OCI-LY1 (cell line): Measurements from ENCODE around the gene PSD.

Experiments
- EZH2 ChIP-seq: fragments of 200-600 bp; sonication (generic), shearing (Covaris generic); IDR thresholded peaks from 2 replicates; pipeline ENCODE4 v1.8.0; 2017; ENCODE audit warnings: borderline replicate concordance, mixed run types, mild to moderate bottlenecking, antibody characterized with exemption, low read length, moderate library complexity, mixed read lengths
- TF ChIP-seq, protein P1 (sequence below): fragments of 200-600 bp; sonication (generic), shearing (Covaris generic); IDR thresholded peaks from 2 replicates; pipeline ENCODE4 v1.5.1; 2017; ENCODE audit warnings: mild to moderate bottlenecking, antibody characterized with exemption, low read length, moderate library complexity, mixed read lengths

DNA sequence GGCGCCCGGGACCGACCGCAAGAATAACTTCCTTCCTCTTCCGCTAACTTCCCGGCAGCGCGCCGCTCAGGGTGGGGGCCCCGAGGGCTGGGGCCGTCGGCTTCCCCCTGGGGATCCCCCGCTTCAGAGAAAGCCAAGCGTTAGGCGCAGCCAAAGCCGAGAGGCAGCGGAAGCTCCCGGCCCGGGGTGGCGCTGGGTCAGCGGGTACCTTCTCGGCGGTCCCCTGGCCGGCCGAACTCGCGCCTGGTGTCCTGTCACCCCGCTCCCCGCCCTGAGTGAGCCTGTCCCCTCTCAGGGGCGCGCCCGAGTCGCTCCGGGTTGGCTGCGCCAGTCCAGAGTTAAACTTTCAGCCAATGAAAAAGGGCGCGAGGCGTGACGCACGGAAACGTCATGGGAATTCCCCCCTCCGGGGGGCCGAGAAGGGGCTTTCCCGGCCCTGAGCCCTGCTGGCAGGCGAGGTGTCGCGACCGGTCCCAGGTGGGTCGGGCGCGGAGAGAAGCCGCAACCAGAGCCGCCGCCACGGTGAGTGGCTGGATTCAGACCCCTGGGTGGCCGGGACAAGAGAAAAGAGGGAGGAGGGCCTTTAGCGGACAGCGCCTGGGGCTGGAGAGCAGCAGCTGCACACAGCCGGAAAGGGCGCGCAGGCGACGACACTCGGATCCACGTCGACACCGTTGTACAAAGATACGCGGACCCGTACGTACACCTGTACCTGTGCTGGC lies 24.3 kb downstream of the PSD start:
- no peak for TF ChIP-seq EZH2
- TF ChIP-seq, protein P1, sequence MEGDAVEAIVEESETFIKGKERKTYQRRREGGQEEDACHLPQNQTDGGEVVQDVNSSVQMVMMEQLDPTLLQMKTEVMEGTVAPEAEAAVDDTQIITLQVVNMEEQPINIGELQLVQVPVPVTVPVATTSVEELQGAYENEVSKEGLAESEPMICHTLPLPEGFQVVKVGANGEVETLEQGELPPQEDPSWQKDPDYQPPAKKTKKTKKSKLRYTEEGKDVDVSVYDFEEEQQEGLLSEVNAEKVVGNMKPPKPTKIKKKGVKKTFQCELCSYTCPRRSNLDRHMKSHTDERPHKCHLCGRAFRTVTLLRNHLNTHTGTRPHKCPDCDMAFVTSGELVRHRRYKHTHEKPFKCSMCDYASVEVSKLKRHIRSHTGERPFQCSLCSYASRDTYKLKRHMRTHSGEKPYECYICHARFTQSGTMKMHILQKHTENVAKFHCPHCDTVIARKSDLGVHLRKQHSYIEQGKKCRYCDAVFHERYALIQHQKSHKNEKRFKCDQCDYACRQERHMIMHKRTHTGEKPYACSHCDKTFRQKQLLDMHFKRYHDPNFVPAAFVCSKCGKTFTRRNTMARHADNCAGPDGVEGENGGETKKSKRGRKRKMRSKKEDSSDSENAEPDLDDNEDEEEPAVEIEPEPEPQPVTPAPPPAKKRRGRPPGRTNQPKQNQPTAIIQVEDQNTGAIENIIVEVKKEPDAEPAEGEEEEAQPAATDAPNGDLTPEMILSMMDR, result no peak; the same call in 1 of the 2 replicates
